NCI-H1417 treated with DMSO at 0.1 percent for 48 hours (cell line): Measurements from ENCODE around the gene CERS3.

Experiments used
- DNase-seq: peaks from one replicate; lab custom pipeline; 2025; lab: John Stamatoyannopoulos, UW

Gene CERS3

DNA sequence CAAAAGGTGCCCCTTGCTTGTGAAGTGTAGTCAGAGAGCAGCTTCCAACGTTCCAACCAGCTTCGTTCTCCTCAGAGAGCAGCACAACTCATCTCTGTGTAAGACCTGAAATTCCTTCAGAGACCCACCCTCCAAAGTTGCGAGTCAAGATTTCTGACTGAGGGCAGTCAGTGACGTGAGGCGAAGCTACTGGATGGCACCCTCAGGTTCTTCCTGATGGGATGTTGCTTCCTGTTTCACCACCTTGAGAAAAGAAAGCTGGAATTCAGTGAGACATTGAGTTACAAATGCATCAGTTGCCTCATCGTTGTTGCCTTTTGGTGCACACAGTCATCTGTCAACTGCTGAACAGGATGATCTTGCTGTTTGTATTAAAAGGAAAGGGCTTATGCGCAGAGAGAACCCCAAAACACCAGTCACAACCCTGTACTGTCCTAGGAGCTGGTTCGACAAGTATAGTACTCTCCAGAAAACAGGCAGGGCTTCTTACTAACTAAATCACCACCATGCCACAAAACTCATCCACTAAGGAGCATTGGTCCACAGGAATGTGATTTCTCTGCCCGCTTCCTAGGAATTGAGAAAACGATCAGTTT is at the start of gene CERS3:
Gene CERS3 (minus strand): TSS at position 118 of the 596 bp plus-strand sequence. CDS start 27,101 bp downstream, outside the sequence.
- no peak for DNase-seq

DNA sequence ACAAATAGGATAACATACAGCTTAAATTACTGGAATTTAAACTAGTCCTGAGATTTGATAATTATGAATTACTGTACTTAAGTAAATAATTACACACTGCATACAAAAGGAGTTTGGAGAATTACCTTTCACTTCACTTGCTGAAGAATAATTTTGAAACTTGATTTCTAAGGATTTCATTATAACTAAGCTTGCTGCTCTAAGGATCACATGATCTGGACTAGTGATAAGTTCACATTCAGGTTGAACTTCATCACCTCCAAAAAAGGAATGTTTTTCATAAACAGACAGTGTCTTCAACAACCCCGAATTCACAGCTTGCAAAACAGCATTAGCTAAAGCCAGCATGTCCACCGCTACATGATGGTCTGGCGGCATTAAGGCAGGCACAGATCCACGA is 44.8 kb upstream of the CERS3 start:
- no peak for DNase-seq

DNA sequence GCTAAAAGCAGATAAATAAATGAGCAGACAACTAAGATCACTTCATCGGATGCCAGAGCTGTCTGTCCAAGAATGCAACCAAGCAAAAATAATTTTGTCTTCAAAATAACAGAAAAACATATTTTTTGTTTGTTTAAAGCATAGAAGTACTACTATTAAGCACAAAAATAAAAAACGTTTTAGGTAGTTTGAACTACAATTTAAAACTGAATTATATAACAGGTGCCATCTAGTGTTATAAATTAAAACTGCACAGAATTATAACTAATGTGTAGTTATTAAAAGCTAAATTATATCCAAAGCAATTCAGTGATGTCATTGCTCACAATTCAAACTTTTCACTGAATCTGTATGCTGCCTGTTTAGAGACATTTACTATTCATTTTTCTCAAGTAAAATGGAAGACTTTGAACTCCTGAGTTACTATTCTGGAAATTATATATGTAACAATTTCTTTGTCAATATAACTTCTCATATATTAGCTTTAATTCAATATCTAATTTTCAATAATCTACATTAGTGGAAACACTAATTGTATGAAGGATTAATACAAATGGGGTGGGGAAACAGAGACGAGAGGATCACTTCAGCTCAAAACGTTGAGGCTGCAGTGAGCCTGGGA is 43.7 kb upstream of the CERS3 start:
- DNase-seq, result peak; percentile 8

DNA sequence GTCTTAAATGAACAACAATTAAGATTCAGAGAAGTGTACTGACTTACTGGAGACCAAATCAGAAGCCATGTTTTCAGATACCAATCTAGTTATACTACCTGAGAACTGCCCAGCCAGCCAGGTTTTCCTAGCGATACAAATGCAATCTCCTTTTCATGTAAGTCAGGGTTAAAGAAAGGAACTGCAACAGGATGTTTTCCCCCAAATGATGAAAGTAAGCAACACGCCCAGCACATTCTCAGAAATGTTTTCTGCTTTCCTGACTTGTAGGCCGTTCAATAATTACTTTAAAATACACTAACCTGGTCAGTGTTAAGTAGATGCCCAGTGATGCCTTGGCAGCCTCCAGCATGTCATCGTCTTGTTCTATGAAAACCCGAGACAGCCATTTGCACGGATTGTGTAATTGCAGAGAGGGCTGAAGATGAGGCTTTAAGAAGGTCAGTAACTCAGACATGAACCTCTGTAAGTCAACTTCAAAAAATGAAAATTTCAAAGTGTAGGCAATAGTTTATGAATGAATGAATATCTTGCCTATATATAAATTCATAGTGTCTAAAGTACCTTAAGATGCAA is 42.9 kb upstream of the CERS3 start:
- DNase-seq, result no peak

DNA sequence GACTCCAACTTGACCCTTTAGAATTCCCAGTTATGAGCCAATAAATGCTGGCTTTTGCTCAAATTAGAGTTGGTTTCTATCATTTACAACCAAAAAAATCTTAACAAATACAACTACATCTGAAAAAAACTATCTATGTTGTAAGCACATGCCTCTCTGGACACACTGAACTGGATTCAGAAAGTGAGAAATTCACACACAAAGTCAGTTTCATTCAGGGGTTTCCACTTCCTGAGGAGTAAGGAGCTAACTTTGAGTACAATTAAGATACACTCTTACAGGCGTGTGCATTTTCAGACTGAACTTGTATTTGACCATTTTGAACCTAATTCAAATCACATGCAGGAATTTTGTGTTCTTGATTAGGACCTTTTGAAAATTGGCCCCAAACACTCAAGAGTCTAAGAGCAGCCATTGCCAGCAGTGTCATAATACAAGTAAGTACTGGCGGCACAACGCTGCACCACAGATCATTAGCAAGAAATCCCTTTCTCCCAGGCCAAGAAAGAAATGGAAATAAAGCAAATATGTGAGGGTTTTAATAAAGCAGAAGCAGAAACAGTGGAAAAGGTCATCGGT is 42.1 kb upstream of the CERS3 start:
- no peak for DNase-seq

DNA sequence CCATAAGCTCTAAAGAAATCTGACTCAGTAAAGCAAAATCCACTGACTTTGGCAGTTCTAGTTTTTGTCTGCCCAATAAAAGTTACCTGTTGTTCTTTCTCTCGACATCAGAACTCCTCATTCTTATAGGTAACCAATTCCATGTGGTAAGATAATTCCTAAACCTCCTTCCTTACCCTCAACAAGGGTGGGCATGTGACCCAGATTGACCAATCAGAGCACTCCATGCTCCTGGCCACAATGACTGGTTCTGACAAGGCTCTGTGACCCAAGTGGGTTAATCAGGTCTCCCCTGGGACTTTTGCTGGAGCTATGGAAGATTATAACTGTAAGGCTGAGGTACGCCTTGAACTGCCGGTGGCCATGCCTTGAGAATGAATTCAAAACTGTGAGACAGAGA is 41.5 kb upstream of the CERS3 start:
- no peak for DNase-seq

DNA sequence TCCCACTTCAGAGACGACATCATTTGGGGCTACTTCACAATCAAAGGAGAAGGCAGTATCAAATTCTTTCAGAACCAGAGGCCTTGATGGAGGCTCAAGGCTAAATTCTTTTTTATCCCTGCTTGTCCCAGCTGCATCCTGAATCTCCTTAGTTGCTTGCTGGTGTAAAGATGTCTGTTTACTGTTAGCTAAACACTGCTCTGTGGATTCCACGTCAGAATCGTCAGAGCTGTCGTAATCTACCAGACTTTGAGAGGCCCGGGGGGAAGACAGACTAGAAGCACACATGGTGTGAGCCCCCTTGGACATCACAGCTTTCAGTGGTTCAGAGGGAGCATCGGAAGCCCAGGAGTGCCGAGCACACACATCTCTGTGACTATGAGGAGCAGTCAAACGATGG is 40.6 kb upstream of the CERS3 start:
- no peak for DNase-seq

DNA sequence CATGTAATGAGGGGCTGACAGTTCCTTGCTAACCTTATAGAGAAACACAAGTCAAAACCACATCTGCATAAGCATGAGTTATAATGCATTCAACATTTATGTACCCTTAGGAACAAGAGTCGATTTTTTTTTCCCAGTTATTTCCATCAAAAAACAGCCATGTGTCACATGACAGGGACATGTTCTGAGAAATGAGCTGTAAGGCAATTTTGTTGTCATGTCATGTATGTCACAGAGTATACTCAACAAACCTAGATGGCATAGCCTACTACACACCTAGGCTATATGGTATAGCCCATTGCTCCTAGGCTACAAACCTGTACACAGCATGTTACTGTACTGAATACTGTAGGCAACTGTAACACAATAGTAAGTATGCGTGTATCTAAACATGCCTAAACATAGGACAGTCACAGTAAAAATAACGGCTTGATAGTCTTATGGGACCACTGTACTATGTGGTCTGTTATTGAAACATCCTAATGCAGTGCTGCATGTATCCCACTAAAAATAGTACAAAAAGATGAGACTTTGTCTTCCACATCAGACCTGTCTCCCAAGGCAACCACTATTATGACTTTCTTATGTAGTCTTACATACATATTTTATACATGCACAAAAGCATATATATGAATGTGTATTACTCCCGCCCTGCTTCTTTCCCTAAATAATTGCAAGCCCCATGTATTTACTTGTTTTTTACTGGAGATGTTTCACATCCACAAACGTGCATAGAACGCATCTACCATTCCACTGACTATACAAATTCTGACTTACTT is 38.3 kb upstream of the CERS3 start:
- no peak for DNase-seq

DNA sequence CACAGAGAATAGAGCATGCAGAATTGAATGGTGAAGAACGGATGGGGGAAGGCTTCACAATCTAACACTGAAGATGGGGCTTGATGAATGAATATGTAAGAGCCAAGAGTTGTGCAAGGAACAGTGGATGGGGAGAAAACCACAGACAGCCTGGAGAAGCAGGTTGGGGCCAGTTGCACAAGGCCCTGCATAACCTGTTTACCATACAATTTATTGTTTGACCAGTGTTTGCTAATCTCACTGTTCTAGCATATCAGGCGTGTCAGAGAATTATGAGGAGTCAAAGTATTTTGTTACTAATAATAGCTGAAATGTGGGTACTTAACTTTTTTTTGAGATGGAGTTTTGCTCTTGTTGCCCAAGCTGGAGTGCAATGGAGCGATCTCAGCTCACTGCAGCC is 36.8 kb upstream of the CERS3 start:
- DNase-seq, result no peak

DNA sequence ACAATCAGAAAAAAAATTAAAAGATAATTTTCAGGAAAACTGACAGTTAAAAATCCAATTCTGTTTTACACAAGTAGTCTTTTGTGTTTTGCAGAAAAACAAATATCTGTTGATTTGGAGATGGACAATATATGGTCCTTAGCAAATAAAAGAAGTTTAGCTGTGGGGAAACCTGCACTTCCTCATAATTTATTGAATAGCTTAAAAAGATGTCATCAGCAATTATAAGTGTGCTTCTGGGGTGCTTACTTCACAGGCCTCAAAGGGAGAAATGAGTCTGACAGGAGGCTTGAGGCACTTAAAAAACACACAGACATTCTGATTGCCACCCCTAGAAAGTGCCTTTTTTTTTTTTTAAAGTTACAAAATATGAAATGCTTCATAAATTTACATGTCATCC is 31.6 kb upstream of the CERS3 start:
- no peak for DNase-seq

DNA sequence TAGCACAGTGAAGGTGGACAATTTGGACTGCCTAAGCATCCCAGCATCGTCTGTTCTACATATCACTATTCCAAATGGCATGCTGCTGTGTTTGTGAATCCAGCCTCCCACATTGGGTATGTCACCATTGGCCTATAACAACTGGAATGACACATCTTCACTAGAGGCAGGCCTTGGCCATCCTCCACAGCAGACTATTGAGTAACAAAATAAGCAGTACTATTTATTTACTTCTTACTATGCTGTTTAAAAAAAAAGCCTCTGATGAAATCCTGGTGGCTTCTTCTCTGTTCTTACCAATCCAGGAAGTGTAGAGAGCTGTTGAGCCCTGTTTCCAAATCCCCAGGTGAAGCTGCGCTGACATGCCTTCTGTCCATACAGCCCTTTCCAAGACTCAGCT is 30.6 kb upstream of the CERS3 start:
- no peak for DNase-seq

DNA sequence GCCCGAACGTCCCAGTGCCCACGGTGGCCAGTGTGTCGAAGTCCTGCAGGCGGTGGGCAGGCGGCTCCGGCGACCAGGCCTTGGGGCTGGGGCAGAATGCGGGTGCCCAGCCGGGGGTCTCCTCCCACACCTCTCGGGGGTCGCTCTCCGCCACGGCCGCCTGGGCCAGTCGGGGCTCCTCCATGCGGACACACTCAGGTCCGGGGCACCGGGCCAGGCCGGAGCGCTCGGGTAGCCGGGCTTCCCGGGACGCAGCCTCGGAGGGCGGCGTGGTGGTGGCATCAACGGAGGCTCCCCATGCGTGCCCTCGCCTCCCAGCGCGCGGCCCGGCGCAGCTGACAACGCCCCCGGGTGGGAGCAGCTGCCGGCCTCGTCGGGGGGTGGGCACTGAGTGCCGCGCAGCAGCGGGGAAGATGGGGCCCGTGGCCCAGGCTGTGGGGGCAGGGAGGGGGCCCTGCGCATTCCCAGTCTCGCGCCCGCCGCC is 30.1 kb upstream of the CERS3 start:
- no peak for DNase-seq

DNA sequence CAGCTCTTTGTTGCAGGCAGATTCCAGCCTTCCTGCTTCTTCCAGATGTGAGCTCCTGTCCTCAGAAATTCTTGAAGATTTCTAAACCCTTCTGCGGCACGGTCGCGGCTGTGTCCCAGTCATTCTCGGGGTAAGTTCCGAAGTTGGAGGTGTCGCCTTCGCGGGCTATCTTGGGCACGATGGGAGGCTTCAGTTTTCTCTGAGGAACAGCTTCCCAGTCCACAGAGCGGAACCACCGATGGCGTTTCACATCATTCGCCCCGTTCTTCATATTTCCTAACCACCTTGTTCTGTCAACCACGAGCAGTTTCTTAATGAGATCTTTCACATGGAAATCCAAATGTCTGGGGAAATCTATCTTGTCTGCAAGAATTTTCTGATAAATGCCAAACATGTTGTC is 24.7 kb upstream of the CERS3 start:
- DNase-seq, result no peak

DNA sequence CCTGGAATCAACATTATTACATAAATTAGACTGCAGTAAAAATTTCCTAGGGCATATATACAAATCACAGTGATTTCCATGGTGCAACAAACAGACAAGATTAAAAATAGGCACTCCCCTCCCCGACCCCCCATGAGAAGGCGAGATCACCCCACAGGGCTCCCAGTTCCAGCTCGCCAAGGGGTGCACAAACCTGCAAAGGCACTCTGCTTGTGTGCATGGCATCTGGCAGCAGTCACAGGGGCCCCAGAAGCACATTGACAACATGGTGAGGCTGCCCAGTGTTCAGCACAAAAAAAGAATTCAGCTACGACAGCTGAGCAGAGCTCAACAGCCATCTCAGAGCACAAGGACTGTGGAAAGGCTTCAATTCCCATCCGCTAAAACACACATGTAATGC is 19.2 kb upstream of the CERS3 start:
- DNase-seq, result no peak

DNA sequence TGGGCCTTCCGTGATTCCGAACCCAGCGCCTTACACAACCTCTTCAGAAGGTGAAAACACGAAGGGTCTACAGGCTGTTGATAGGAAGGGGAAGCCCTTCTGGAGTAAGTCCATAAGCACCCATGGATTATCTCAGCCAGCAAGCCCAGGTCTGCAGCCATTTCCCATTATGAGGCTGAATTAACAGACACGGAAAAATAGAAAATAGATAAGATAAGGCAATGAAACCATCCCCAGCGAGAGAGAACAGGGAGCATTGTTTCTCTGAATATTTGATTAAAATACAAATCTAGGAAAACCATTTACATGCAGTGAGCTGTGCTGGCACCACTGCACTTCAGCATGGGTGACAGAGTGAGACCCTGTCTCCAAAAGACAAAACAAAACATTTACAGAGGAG is 16.2 kb upstream of the CERS3 start:
- no peak for DNase-seq

DNA sequence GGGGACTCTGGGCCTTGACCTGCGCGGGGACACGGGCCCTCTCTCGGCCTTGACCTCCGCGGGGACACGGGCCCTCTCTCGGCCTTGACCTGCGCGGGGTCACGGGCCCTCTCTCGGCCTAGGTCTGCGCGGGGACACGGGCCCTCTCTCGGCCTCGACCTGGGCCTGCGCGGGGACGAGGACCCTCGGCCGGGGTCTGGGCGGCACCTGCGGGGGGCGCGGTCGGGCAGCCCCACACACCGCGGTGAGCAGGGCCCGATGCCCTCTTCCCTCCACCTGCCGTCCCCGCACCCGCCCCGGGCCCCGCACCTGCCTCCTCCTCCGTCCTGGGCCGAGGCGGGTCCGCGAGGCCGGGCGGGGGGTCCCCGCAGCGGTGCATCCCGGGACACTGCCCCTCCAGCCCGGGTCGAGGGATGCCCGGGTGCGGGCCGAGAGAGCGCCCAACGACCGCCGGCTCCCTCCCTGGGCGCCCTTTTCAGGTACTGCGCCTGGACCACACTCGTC is 15.6 kb upstream of the CERS3 start:
- DNase-seq, result no peak

DNA sequence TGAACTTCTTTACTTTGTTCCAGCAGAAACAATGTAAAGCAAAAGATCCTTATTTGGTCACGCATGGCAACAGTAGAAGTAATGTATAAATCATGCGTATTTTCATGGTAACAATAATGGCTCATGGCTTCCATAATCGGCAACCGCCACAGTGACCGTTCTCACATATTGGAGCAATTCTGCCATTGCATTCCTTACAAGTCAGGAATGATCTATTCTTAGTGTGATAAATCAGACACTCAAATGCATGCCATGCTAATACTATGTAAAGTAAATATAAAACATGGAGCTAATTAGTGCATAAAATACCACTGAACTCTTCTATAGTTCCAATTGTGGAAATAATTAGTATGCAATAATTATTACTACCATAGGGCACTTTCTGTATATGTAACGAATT is 13.5 kb upstream of the CERS3 start:
- DNase-seq, result no peak

DNA sequence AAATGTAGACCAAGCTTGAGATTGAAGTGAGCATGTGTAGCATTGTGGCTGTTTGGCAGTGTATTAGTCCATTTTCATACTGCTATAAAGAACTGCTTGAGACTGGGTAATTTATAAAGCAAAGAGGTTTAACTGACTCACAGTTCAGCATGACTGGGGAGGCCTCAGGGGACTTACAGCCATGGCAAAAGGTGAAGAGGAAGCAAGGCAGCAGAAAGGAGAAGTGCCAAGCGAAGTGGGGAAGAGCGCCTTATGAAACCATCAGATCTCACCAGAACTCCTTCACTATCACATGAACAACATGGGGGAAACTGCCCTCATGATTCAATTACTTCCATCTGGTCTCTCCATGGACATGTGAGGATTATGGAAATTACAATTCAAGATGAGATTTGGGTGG is 8.6 kb upstream of the CERS3 start:
- no peak for DNase-seq

DNA sequence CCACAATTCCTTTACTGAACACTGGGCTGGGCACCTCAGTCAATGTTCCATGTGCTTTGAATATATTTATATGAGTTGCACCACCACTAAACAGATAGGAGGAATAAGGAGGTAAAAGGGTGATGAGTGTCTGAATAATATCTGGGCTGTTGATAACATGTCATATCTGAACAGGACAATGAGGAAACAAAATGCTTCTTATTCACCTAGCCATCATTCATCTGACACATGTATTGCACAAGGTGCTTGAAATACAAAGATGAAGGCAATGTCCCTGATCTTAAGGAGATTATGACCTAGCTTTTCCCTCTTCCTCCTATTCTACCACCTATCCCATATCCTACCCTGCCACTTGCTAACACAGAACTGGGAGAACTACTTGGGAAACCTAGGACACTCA is 8.0 kb upstream of the CERS3 start:
- no peak for DNase-seq

DNA sequence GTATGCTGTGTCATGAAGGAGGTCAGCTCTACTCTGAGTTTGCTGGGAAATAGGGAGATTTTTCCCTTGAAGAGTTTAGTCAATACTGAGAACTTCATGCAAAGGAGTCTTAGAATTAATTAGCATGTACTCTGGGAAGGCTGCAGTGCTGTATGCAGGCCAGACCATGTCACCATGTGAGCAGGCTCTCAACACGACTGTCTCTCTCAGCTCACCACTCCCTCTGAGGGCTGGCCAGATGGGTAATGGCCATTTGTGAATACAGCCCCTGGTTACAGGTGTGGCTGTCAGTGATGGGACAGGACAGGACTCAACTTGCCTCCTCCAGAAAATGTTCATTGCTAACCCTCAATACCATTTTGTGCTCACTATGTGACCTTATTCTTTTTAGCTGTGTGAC is 5.1 kb upstream of the CERS3 start:
- DNase-seq, result no peak

DNA sequence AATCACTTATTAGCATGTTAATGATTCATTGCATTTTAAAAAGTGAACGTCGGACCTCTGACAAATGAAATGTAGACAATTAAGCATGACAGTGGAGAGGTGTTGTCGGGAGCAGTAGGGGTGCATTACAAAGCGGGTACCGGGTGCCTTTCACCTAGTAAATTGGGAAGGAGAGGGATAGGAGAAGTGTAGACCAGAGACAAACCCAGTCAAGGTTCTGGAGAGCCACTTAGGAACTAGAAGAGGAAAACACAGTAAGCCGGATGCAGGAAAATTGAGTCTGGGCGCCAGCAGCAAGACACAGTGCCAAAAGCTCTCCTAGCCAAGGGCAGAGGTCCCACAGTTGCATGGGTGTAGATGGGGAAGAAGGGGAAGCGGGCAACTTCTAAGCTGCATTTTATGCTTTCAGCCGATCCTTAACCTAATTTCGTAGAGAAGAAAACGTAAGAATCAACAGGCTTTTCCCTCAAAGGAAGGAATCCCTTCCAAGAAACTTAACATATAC is 3.1 kb upstream of the CERS3 start:
- DNase-seq, result no peak

DNA sequence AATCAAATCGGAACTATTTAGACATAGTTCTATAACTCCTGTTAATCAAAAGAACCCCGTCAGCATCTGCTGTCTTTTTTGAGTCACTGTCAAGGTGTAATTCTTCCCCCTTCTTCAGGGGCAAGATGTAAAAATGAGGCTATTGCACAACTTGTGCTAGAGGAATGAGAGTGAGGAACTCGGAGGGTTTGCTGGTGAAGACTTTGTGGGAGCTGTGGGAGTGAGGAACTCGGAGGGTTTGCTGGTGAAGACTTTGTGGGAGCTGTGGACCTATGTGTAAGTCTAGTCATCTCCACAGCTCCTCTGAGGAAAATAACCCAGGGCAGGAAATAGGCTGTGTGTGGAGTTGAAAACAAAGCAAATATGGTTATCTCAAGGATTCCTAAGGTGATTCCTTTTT is 2.5 kb upstream of the CERS3 start:
- DNase-seq, result no peak
